Testis (tissue), 2 donors: ENCODE data around the gene KCNJ18.
"Not testable (repeated sequence)": the region's sequence is repeated elsewhere in the genome, so short reads cannot be mapped to it uniquely, and the experiment has no call there.

Experiments
- POLR2A ChIP-seq: fragments of 450-650 bp; IDR thresholded peaks from one replicate; pipeline ENCODE4 v1.6.1; 2017; ENCODE audit warnings: antibody characterized with exemption, mild to moderate bottlenecking, moderate library complexity
- TF ChIP-seq, protein P1 (sequence below), 3 experiments: fragments of 450-650 bp in 2 of 3; fragments of 200-600 bp in 1 of 3; sonication (generic) in 1 of 3; IDR thresholded peaks; one replicate each; pipeline ENCODE4 v1.5.1; 2016 to 2019; ENCODE audit warnings: antibody characterized with exemption in 3 of 3, mild to moderate bottlenecking in 2 of 3, moderate library complexity in 1 of 3

DNA sequence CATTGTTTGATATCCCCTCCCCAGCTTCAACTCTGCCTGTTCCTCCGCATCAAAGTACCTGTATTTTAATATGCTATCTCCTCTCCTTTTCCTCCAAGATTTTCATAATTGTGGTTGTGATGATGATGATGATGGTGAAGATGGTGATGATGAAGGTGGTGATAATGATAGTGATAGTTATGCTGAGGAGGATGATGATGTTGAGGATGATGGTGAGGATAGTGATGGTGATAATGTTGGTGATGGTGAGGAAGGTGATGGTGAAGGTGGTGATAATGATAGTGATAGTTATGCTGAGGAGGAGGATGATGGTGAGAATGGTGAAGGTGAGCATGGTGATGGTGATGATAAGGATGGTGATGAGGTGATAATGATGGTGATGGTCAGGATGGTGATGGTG is 42.3 kb upstream of the KCNJ18 start:
- TF ChIP-seq, protein P1, sequence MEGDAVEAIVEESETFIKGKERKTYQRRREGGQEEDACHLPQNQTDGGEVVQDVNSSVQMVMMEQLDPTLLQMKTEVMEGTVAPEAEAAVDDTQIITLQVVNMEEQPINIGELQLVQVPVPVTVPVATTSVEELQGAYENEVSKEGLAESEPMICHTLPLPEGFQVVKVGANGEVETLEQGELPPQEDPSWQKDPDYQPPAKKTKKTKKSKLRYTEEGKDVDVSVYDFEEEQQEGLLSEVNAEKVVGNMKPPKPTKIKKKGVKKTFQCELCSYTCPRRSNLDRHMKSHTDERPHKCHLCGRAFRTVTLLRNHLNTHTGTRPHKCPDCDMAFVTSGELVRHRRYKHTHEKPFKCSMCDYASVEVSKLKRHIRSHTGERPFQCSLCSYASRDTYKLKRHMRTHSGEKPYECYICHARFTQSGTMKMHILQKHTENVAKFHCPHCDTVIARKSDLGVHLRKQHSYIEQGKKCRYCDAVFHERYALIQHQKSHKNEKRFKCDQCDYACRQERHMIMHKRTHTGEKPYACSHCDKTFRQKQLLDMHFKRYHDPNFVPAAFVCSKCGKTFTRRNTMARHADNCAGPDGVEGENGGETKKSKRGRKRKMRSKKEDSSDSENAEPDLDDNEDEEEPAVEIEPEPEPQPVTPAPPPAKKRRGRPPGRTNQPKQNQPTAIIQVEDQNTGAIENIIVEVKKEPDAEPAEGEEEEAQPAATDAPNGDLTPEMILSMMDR (IDR thresholded peaks at IDR 0.05) = not testable (repeated sequence)
- not testable (repeated sequence) for TF ChIP-seq POLR2A
